GM19351 (cell line): ENCODE results near the gene VHLL.
A peak's percentile ranks its signal among the peaks of the same experiment; 100 is the strongest.
"Not testable (repeated sequence)": the region's sequence is repeated elsewhere in the genome, so short reads cannot be mapped to it uniquely, and the experiment has no call there.

ENCODE experiments used
- ATAC-seq: cut with Tn5 transposase; IDR thresholded peaks from one replicate; pipeline ENCODE4 v1.9.1; 2021; ENCODE audit warnings: mild to moderate bottlenecking, moderate library complexity; ENCODE audit not compliant: unreplicated experiment

The VHLL gene

GRCh38 chr1:156298852-156299357, at the start of gene VHLL:
Gene VHLL, minus strand, starts transcription at chr1:156299307. Its CDS starts 118 bp downstream, at chr1:156299189.
- no peak for ATAC-seq

- no peak for ATAC-seq
These were observed 48.2 kb upstream of the VHLL start for GRCh38 chr1:156347331-156347730.

GRCh38 chr1:156346636-156347035, 47.5 kb upstream of the VHLL start:
- ATAC-seq: no peak

GRCh38 chr1:156346035-156346434, 46.9 kb upstream of the VHLL start:
- ATAC-seq: not testable (repeated sequence)

GRCh38 chr1:156344409-156344808, 45.3 kb upstream of the VHLL start:
- ATAC-seq: no peak

GRCh38 chr1:156342166-156342955, 43.3 kb upstream of the VHLL start:
- no peak for ATAC-seq

GRCh38 chr1:156338180-156338976, 39.3 kb upstream of the VHLL start, which contains the start of the genes CCT3 and TSACC:
Gene CCT3, minus strand, starts transcription at chr1:156338292. Its CDS starts 108 bp downstream, at chr1:156338184.
Gene TSACC, plus strand, starts transcription at chr1:156338526. Its CDS starts 1,232 bp downstream, at chr1:156339758.
- peak; percentile 89 for ATAC-seq

- ATAC-seq: no peak
These were observed 38.7 kb upstream of the VHLL start for GRCh38 chr1:156337888-156338179.

GRCh38 chr1:156337052-156337887, 38.2 kb upstream of the VHLL start:
- ATAC-seq: no peak

- ATAC-seq: no peak
These were observed 37.1 kb upstream of the VHLL start for GRCh38 chr1:156336242-156336641.

GRCh38 chr1:156323179-156323578, 24.1 kb upstream of the VHLL start:
- not testable (repeated sequence) for ATAC-seq

- ATAC-seq: no peak
These were observed 21.5 kb upstream of the VHLL start for GRCh38 chr1:156320560-156320959.

- ATAC-seq: no peak
These were observed 20.6 kb upstream of the VHLL start for GRCh38 chr1:156319664-156320063.

GRCh38 chr1:156316909-156317308, 17.8 kb upstream of the VHLL start:
- no peak for ATAC-seq

GRCh38 chr1:156310962-156311361, 11.9 kb upstream of the VHLL start:
- no peak for ATAC-seq

- no peak for ATAC-seq
These were observed 9.0 kb upstream of the VHLL start for GRCh38 chr1:156308078-156308477.

GRCh38 chr1:156305215-156305614, 6.1 kb upstream of the VHLL start:
- no peak for ATAC-seq

GRCh38 chr1:156303241-156303640, 4.1 kb upstream of the VHLL start:
- no peak for ATAC-seq

GRCh38 chr1:156295391-156295947, 3.6 kb downstream of the VHLL start, which contains the start of gene GLMP:
Gene GLMP, minus strand, starts transcription at chr1:156295679. Its CDS starts 34 bp downstream, at chr1:156295645.
- peak; percentile 49 for ATAC-seq

- no peak for ATAC-seq
These were observed 5.2 kb downstream of the VHLL start for GRCh38 chr1:156293895-156294294.

GRCh38 chr1:156293098-156293434, 6.0 kb downstream of the VHLL start:
- no peak for ATAC-seq
